Measurements from ENCODE around the gene EMX1. TPM values are rescaled to one million over a fixed set of nuclear protein-coding genes. Genes with fewer than 3 reads are reported as not detected.

Gene EMX1
- total and polyA plus RNA-seq, 2 of the 13 experiments (the other 11 are each of a cell fraction or from before 2014, with no cell fraction given) = 0.62 to 4.9 TPM

GRCh38 chr2:72983500-72984161 is 66.3 kb downstream of the EMX1 start (continued):
- peak; percentile 38; the same call in 1 of the 2 replicates for TF ChIP-seq ARID5B (CRISPR knock-in tag; IDR thresholded peaks at IDR 0.05)
- TF ChIP-seq SMAD9 (CRISPR knock-in tag; IDR thresholded peaks at IDR 0.05) = no peak
- TF ChIP-seq ZBTB3 (CRISPR knock-in tag; IDR thresholded peaks at IDR 0.05; ENCODE audit: borderline replicate concordance, low read depth) = no peak
- TF ChIP-seq PITX1 (CRISPR knock-in tag; IDR thresholded peaks at IDR 0.05) = peak; percentile 60
- TF ChIP-seq ZNF768 (CRISPR knock-in tag; IDR thresholded peaks at IDR 0.05) = no peak
- TF ChIP-seq ZNF224 (CRISPR knock-in tag; IDR thresholded peaks at IDR 0.05) = no peak; the same call in 1 of the 2 replicates
- TF ChIP-seq SRF (IDR thresholded peaks at IDR 0.05; ENCODE audit: low read depth, low read length) = no peak
- no peak for TF ChIP-seq HES4 (CRISPR knock-in tag; IDR thresholded peaks at IDR 0.05; ENCODE audit: borderline replicate concordance)
- TF ChIP-seq MED1 (CRISPR knock-in tag; IDR thresholded peaks at IDR 0.05) = peak; percentile 51; the same call in 1 of the 2 replicates

All from HepG2 (cell line).